ENCODE measurements around the gene STXBP5L.
"Not testable (repeated sequence)": the region's sequence is repeated elsewhere in the genome, so short reads cannot be mapped to it uniquely, and the experiment has no call there.

STXBP5L gene

GRCh38 chr3:121126707-121127035, 218.7 kb downstream of the STXBP5L start:
- Histone ChIP-seq H3K27me3 (ENCODE audit: control insufficient read depth, insufficient read depth, low read length) (no peaks in the 10 kb centered on the region), H3K27ac (ENCODE audit: low read depth, low read length) (no peak overlapping the region), H3K36me3 (ENCODE audit: control insufficient read depth, insufficient read depth, low read length) (no peaks in the 10 kb centered on the region), H3K4me3 (ENCODE audit: low read depth, low read length) (no peak overlapping the region), H3K4me1 (ENCODE audit: control insufficient read depth, insufficient read depth, low read length) (no peaks in the 10 kb centered on the region), H3K9me3 (ENCODE audit: control insufficient read depth, insufficient read depth, low read length) (no peaks in the 10 kb centered on the region), H3K9ac (ENCODE audit: low read depth, low read length) (no peak overlapping the region)

GRCh38 chr3:121152573-121152972, 244.6 kb downstream of the STXBP5L start:
- H3K27ac ChIP-seq (ENCODE audit: low read depth, low read length), result no peak overlapping the region
- H3K4me3 ChIP-seq (ENCODE audit: low read depth, low read length), result no peak overlapping the region
- no peaks in the 10 kb centered on the region for H3K9me3 ChIP-seq (ENCODE audit: control insufficient read depth, insufficient read depth, low read length)
- no peaks in the 10 kb centered on the region for H3K27me3 ChIP-seq (ENCODE audit: control insufficient read depth, insufficient read depth, low read length)
- H3K36me3 ChIP-seq (ENCODE audit: control insufficient read depth, insufficient read depth, low read length), result no peaks in the 10 kb centered on the region
- peaks cover 39% of the 10 kb centered on the region for H3K4me1 ChIP-seq (ENCODE audit: control insufficient read depth, insufficient read depth, low read length)
- no peak overlapping the region for H3K9ac ChIP-seq (ENCODE audit: low read depth, low read length)

- Histone ChIP-seq H3K36me3 (ENCODE audit: control insufficient read depth, insufficient read depth, low read length) (no peaks in the 10 kb centered on the region), H3K4me3 (ENCODE audit: low read depth, low read length) (no peak overlapping the region), H3K9me3 (ENCODE audit: control insufficient read depth, insufficient read depth, low read length) (no peaks in the 10 kb centered on the region), H3K4me1 (ENCODE audit: control insufficient read depth, insufficient read depth, low read length) (peaks cover 39% of the 10 kb centered on the region), H3K9ac (ENCODE audit: low read depth, low read length) (no peak overlapping the region), H3K27ac (ENCODE audit: low read depth, low read length) (peak overlapping the region; percentile 88), H3K27me3 (ENCODE audit: control insufficient read depth, insufficient read depth, low read length) (no peaks in the 10 kb centered on the region)
These were observed 245.8 kb downstream of the STXBP5L start for GRCh38 chr3:121153851-121154250.

- Histone ChIP-seq H3K27me3 (ENCODE audit: control insufficient read depth, insufficient read depth, low read length) (no peaks in the 10 kb centered on the region), H3K4me1 (ENCODE audit: control insufficient read depth, insufficient read depth, low read length) (peaks cover 39% of the 10 kb centered on the region), H3K36me3 (ENCODE audit: control insufficient read depth, insufficient read depth, low read length) (no peaks in the 10 kb centered on the region), H3K4me3 (ENCODE audit: low read depth, low read length) (no peak overlapping the region), H3K27ac (ENCODE audit: low read depth, low read length) (no peak overlapping the region), H3K9ac (ENCODE audit: low read depth, low read length) (no peak overlapping the region), H3K9me3 (ENCODE audit: control insufficient read depth, insufficient read depth, low read length) (no peaks in the 10 kb centered on the region)
These were observed 247.0 kb downstream of the STXBP5L start for GRCh38 chr3:121155028-121155427.

GRCh38 chr3:121165397-121165837, 257.4 kb downstream of the STXBP5L start:
- H3K9me3 ChIP-seq (ENCODE audit: control insufficient read depth, insufficient read depth, low read length), result no peaks in the 10 kb centered on the region
- H3K27ac ChIP-seq (ENCODE audit: low read depth, low read length), result no peak overlapping the region
- no peak overlapping the region for H3K9ac ChIP-seq (ENCODE audit: low read depth, low read length)
- no peak overlapping the region for H3K4me3 ChIP-seq (ENCODE audit: low read depth, low read length)
- no peaks in the 10 kb centered on the region for H3K4me1 ChIP-seq (ENCODE audit: control insufficient read depth, insufficient read depth, low read length)
- no peaks in the 10 kb centered on the region for H3K36me3 ChIP-seq (ENCODE audit: control insufficient read depth, insufficient read depth, low read length)
- H3K27me3 ChIP-seq (ENCODE audit: control insufficient read depth, insufficient read depth, low read length), result no peaks in the 10 kb centered on the region

- H3K27ac ChIP-seq (ENCODE audit: low read depth, low read length), result no peak overlapping the region
- H3K36me3 ChIP-seq (ENCODE audit: control insufficient read depth, insufficient read depth, low read length), result no peaks in the 10 kb centered on the region
- H3K9ac ChIP-seq (ENCODE audit: low read depth, low read length), result no peak overlapping the region
- H3K4me1 ChIP-seq (ENCODE audit: control insufficient read depth, insufficient read depth, low read length), result no peaks in the 10 kb centered on the region
- H3K4me3 ChIP-seq (ENCODE audit: low read depth, low read length), result no peak overlapping the region
- no peaks in the 10 kb centered on the region for H3K9me3 ChIP-seq (ENCODE audit: control insufficient read depth, insufficient read depth, low read length)
- no peaks in the 10 kb centered on the region for H3K27me3 ChIP-seq (ENCODE audit: control insufficient read depth, insufficient read depth, low read length)
These were observed 259.6 kb downstream of the STXBP5L start for GRCh38 chr3:121167374-121168139.

- no peak overlapping the region for H3K27ac ChIP-seq (ENCODE audit: low read depth, low read length)
- H3K27me3 ChIP-seq (ENCODE audit: control insufficient read depth, insufficient read depth, low read length), result no peaks in the 10 kb centered on the region
- H3K9ac ChIP-seq (ENCODE audit: low read depth, low read length), result no peak overlapping the region
- no peaks in the 10 kb centered on the region for H3K4me1 ChIP-seq (ENCODE audit: control insufficient read depth, insufficient read depth, low read length)
- H3K36me3 ChIP-seq (ENCODE audit: control insufficient read depth, insufficient read depth, low read length), result no peaks in the 10 kb centered on the region
- H3K4me3 ChIP-seq (ENCODE audit: low read depth, low read length), result no peak overlapping the region
- peaks cover 6% of the 10 kb centered on the region; the same call in 1 of the 2 replicates for H3K9me3 ChIP-seq (ENCODE audit: control insufficient read depth, insufficient read depth, low read length)
These were observed 267.1 kb downstream of the STXBP5L start for GRCh38 chr3:121175083-121175482.

- not testable (repeated sequence) for H3K4me1 ChIP-seq (ENCODE audit: control insufficient read depth, insufficient read depth, low read length); H3K4me3 ChIP-seq (ENCODE audit: low read depth, low read length); H3K27ac ChIP-seq (ENCODE audit: low read depth, low read length); H3K9me3 ChIP-seq (ENCODE audit: control insufficient read depth, insufficient read depth, low read length); H3K36me3 ChIP-seq (ENCODE audit: control insufficient read depth, insufficient read depth, low read length); H3K27me3 ChIP-seq (ENCODE audit: control insufficient read depth, insufficient read depth, low read length); H3K9ac ChIP-seq (ENCODE audit: low read depth, low read length)
These were observed 282.6 kb downstream of the STXBP5L start for GRCh38 chr3:121190626-121191025.

- no peak overlapping the region for H3K27ac ChIP-seq (ENCODE audit: low read depth, low read length)
- no peaks in the 10 kb centered on the region for H3K4me1 ChIP-seq (ENCODE audit: control insufficient read depth, insufficient read depth, low read length)
- H3K9ac ChIP-seq (ENCODE audit: low read depth, low read length), result no peak overlapping the region
- no peak overlapping the region for H3K4me3 ChIP-seq (ENCODE audit: low read depth, low read length)
- no peaks in the 10 kb centered on the region for H3K27me3 ChIP-seq (ENCODE audit: control insufficient read depth, insufficient read depth, low read length)
- peaks cover 6% of the 10 kb centered on the region; the same call in 1 of the 2 replicates for H3K9me3 ChIP-seq (ENCODE audit: control insufficient read depth, insufficient read depth, low read length)
- no peaks in the 10 kb centered on the region for H3K36me3 ChIP-seq (ENCODE audit: control insufficient read depth, insufficient read depth, low read length)
These were observed 294.6 kb downstream of the STXBP5L start for GRCh38 chr3:121202573-121202972.

- no peak overlapping the region for H3K9ac ChIP-seq (ENCODE audit: low read depth, low read length)
These were observed 315.1 kb downstream of the STXBP5L start for GRCh38 chr3:121223116-121223515.

GRCh38 chr3:121228971-121229370, 321.0 kb downstream of the STXBP5L start:
- no peak overlapping the region for H3K27ac ChIP-seq (ENCODE audit: low read depth, low read length)
- no peaks in the 10 kb centered on the region for H3K9me3 ChIP-seq (ENCODE audit: control insufficient read depth, insufficient read depth, low read length)
- no peaks in the 10 kb centered on the region for H3K36me3 ChIP-seq (ENCODE audit: control insufficient read depth, insufficient read depth, low read length)
- H3K27me3 ChIP-seq (ENCODE audit: control insufficient read depth, insufficient read depth, low read length), result no peaks in the 10 kb centered on the region
- no peak overlapping the region for H3K4me3 ChIP-seq (ENCODE audit: low read depth, low read length)
- H3K9ac ChIP-seq (ENCODE audit: low read depth, low read length), result no peak overlapping the region
- H3K4me1 ChIP-seq (ENCODE audit: control insufficient read depth, insufficient read depth, low read length), result no peaks in the 10 kb centered on the region

More at GRCh38 chr3:121223116-121223515, 315.1 kb downstream of the STXBP5L start:
- Histone ChIP-seq H3K4me1 (ENCODE audit: control insufficient read depth, insufficient read depth, low read length) (no peaks in the 10 kb centered on the region), H3K36me3 (ENCODE audit: control insufficient read depth, insufficient read depth, low read length) (no peaks in the 10 kb centered on the region), H3K27me3 (ENCODE audit: control insufficient read depth, insufficient read depth, low read length) (no peaks in the 10 kb centered on the region), H3K9me3 (ENCODE audit: control insufficient read depth, insufficient read depth, low read length) (no peaks in the 10 kb centered on the region), H3K27ac (ENCODE audit: low read depth, low read length) (no peak overlapping the region), H3K4me3 (ENCODE audit: low read depth, low read length) (no peak overlapping the region)

Data from HUES48 (cell line).